Gastrocnemius medialis (tissue), 4 donors: Measurements from ENCODE around the gene HOXA9. TPM values are rescaled to one million over a fixed set of nuclear protein-coding genes. Genes with fewer than 3 reads are reported as not detected.

Experiments used
- ATAC-seq, 2 donors: fragments of 150-250 bp; one replicate each; pipeline ENCODE4 v1.9.1; 2016
- DNase-seq, 2 donors: peaks; one replicate each; pipeline ENCODE4 v3.0.0-alpha.2; 2019
- H3K27ac ChIP-seq, 4 donors: fragments of 200-600 bp; sonication (generic); 1 replicate in 1 of 4; 2 replicates in 3 of 4; pipeline ENCODE4 v1.5.1; 2016 to 2018; ENCODE audit warnings: mild to moderate bottlenecking in 2 of 4, moderate library complexity in 1 of 4
- H3K27me3 ChIP-seq, 3 donors: fragments of 200-600 bp; sonication (generic) in 2 of 3; 1 replicate in 1 of 3; 2 replicates in 2 of 3; pipeline versions ENCODE4 v1.5.1 to v1.6.0; 2016 to 2019; ENCODE audit warnings: mild to moderate bottlenecking in 1 of 3, moderate library complexity in 1 of 3
- H3K36me3 ChIP-seq, 2 donors: fragments of 200-600 bp; sonication (generic) in 1 of 2; one replicate each; pipeline ENCODE4 v1.5.1; 2017 to 2018
- H3K4me1 ChIP-seq, 2 donors: fragments of 200-600 bp; sonication (generic) in 1 of 2; one replicate each; pipeline ENCODE4 v1.5.1; 2016 to 2017; ENCODE audit warnings: mild to moderate bottlenecking in 2 of 2
- H3K4me3 ChIP-seq, 4 donors: fragments of 200-600 bp; sonication (generic) in 3 of 4; 1 replicate in 1 of 4; 2 replicates in 3 of 4; pipeline ENCODE4 v1.5.1; 2016 to 2019; ENCODE audit warnings: mild to moderate bottlenecking in 2 of 4
- H3K9me3 ChIP-seq, 3 donors: fragments of 200-600 bp; sonication (generic) in 2 of 3; 1 replicate in 1 of 3; 2 replicates in 2 of 3; pipeline ENCODE4 v1.5.1; 2016 to 2019
- CTCF ChIP-seq, 5 experiments: fragments of 450-650 bp in 3 of 5; fragments of 200-600 bp in 2 of 5; sonication (generic) in 2 of 5; IDR thresholded peaks in 4 of 5; conservative IDR thresholded peaks in 1 of 5; 1 replicate in 4 of 5; 2 replicates in 1 of 5; pipeline ENCODE4 v1.5.1; 2016 to 2019; ENCODE audit warnings: antibody characterized with exemption in 5 of 5, mild to moderate bottlenecking in 3 of 5, moderate library complexity in 3 of 5
- POLR2A ChIP-seq, 2 donors: fragments of 450-650 bp; IDR thresholded peaks; one replicate each; pipeline ENCODE4 v1.6.1; 2017; ENCODE audit warnings: antibody characterized with exemption in 2 of 2, mild to moderate bottlenecking in 2 of 2, moderate library complexity in 2 of 2
- in situ Hi-C, 4 donors: fragments of 200-750 bp; cut with MboI; loops; one replicate each; pipeline versions ENCODE4 v1.15.0 to v1.8.0; 2017; ENCODE audit warnings: low sequenced_read_pairs in 4 of 4
- intact Hi-C: fragments of 100-400 bp; cut with DNase I; formaldehyde crosslinking; loops from one replicate; pipeline ENCODE4 v1.15.1; 2023; ENCODE audit warnings: low total_unique reads
- total RNA-seq, 4 donors: library from RNA; depleted of rRNA; stranded (reverse); fragments of >200 nt; gene quantifications; one replicate each; pipeline versions ENCODE4 v1.1.0 to v1.2.3, GENCODE V29; 2016

HOXA9 gene
- 10 to 100 TPM; 18.9 to 30.3 (median 19.5) TPM for total RNA-seq

GRCh38 chr7:27165089-27165995 is at the start of gene HOXA9:
HOXA9 (minus strand) TSS chr7:27165537; CDS start chr7:27165457, 80 bp downstream.
- in situ Hi-C loops: loop anchor here in 2 of 4 donors (5.0 to 25.0 kb wide), 3 partner anchors 953 to 1308 kb away; partner anchors contain the start of genes CBX3 (in 1 of the 2) and HNRNPA2B1 (in 1 of the 2)
- Histone ChIP-seq H3K4me3 (peak within 1 kb of the TSS; percentile 62 to 88 (median 77)), H3K4me1 (peaks cover 12 to 49% of the 10 kb centered on the region in 2 donors), H3K9me3 (no peaks in the 10 kb centered on the region), H3K27ac (peak within 1 kb of the TSS; percentile 90 to 99 (median 95)), H3K27me3 (no peaks in the 10 kb centered on the region), H3K36me3 (no peaks in the 10 kb centered on the region)
- intact Hi-C loops: loop anchor here (1.0 to 10.0 kb wide), 5 partner anchors 9 to 1401 kb away; partner anchors contain the start of genes CBX3, HNRNPA2B1, HOXA4 and HOXA7
- DNase-seq (peak; percentile 95 to 96), ATAC-seq (peak; percentile 58)
- TF ChIP-seq POLR2A (IDR thresholded peaks at IDR 0.05): peak; percentile 81 to 86
- peak in 4 of 5 experiments; percentile 10 to 36 (median 26) for TF ChIP-seq CTCF (IDR thresholded peaks at IDR 0.05 in 4 of 5, conservative IDR thresholded peaks at IDR 0.05 in 1 of 5)

- in situ Hi-C loops: loop anchor here in 3 of 4 donors (25.0 kb wide), 3 partner anchors 348 to 698 kb away; no protein-coding TSS in a partner anchor
- intact Hi-C loops: no loop called here
Measured at GRCh38 chr7:27214239-27214950, 49.1 kb upstream of the HOXA9 start.

DNA sequence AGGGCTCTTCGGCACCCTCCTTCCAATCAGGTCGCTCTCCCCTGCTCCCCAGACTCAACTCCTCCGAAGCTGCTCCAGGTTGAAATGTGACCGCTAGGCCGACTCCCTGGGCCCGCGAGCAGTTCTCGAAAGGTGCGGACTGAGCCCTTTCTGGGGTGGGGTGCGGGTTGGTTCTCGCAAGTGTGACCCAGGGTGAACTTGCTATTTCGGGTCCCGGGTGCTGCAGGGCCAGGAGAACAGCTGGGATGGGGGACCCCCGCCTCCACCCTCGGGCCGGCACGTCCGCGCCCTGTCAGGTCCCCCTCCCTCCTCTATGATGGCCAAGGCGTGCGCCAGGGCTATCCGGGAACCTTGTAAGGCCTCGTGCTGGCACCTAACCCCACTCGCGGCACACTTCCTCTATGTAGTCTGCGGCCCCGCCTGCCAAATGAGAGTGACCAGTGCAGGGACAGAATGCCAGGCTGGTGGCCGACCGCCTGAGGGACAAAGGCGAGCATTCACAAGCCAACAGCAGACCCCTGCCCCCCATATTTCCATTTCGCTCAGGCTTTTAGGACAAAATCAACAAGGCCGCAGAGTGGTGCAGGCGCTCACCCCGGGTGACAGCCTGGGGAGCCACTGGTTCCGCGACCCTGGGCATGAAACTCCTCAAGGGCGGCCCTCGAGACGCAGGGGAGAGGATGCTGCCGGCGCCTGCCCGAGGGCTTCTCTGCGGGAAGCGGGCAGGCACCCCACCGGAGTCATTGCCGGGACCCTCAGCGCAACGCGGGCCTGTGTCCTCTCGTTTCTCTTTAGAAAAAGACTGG is 48.3 kb upstream of the HOXA9 start:
- TF ChIP-seq CTCF (IDR thresholded peaks at IDR 0.05 in 4 of 5, conservative IDR thresholded peaks at IDR 0.05 in 1 of 5) (no peak), POLR2A (IDR thresholded peaks at IDR 0.05) (no peak)
- intact Hi-C loops (no loop called here), in situ Hi-C loops (loop anchor here in 3 of 4 donors (25.0 kb wide), 3 partner anchors 349 to 699 kb away; no protein-coding TSS in a partner anchor)
- Histone ChIP-seq H3K36me3 (no peaks in the 10 kb centered on the region), H3K4me3 (no peak overlapping the region), H3K27me3 (peaks cover 9 to 31% (median 30%) of the 10 kb centered on the region in 3 donors), H3K4me1 (peaks cover 4 to 5% of the 10 kb centered on the region in 2 donors), H3K9me3 (no peaks in the 10 kb centered on the region), H3K27ac (no peak overlapping the region)
- ATAC-seq (no peak), DNase-seq (no peak)

More at GRCh38 chr7:27214239-27214950, 49.1 kb upstream of the HOXA9 start:
- H3K9me3 ChIP-seq: no peaks in the 10 kb centered on the region
- H3K27me3 ChIP-seq: peaks cover 9 to 35% (median 26%) of the 10 kb centered on the region in 3 donors
- TF ChIP-seq CTCF (IDR thresholded peaks at IDR 0.05 in 4 of 5, conservative IDR thresholded peaks at IDR 0.05 in 1 of 5) (no peak), POLR2A (IDR thresholded peaks at IDR 0.05) (no peak)
- no peaks in the 10 kb centered on the region for H3K36me3 ChIP-seq
- no peak overlapping the region for H3K4me3 ChIP-seq
- no peak overlapping the region for H3K27ac ChIP-seq
- peaks cover 4 to 5% of the 10 kb centered on the region in 2 donors for H3K4me1 ChIP-seq
- DNase-seq: no peak
- ATAC-seq: no peak
